ENCODE results near the gene MREG.

The MREG gene, protein sequence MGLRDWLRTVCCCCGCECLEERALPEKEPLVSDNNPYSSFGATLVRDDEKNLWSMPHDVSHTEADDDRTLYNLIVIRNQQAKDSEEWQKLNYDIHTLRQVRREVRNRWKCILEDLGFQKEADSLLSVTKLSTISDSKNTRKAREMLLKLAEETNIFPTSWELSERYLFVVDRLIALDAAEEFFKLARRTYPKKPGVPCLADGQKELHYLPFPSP

DNA sequence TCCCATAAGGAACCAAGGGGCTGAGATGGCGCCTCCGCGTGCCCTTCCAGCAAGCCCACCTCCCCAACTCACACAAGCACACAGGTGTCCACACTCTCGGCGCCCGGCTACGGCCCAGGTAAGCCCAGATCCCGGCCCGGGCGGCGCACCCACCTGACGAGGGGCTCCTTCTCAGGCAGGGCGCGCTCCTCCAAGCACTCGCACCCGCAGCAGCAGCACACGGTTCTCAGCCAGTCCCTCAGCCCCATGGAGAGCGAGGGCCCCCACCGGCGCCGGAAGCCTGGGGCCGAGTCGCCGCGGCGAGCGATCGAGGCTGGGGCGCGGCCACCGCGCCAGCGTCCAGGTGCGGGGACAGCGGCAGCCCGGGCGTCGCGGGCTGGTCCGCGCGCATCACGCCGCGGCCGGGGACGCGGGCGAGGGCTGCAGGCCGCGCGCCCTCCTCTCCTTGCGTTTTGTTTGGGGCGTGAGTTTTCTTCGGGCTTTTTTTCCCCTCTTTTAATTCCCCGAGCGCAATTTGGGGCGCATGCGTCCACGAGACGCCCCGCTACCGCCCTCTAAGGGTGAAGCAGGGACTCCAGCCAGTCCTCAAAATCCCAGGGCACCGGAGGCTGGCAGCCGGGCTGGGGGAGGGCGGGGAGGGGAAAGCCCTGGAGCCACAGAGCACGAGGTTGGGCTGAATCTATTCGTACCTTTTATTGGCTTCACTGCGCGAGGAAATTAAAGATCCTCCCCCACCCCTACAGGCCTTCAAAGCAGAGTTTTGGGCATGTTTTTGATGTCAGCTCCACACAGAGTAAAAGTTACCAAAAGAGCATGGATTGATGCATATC is at the start of gene MREG:
MREG (minus strand) TSS at position 472 of the 830 bp plus-strand sequence; CDS start at position 248, 224 bp downstream.
- DNase-seq, result peak; percentile 30

DNA sequence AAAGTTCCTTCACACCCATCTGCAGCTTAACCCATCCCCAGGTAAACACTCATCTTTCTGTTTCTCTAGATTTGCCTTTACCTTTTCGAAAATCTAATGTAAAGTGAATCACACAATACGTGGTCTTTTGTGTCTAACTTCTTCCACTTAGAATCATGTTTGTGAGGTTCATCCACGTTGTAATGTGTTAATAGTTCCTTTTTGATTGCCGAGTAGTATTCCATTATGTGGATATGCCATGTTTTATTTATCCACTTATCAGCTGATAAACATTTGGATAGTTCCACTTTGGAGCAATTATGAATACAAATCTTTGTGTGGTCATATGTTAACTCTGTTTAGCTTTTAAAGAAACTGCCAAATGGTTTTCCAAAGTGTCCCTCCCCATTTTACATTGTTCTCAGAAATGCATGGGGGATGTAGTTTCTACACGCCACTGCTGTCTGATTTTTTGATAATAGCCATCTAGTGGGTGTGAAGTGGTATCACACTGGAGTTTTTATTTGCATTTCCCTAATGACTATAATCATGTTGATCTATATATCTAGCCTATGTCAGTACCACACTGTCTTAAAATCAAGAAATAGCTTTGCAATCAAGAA is 46.0 kb upstream of the MREG start:
- no peak for DNase-seq

DNA sequence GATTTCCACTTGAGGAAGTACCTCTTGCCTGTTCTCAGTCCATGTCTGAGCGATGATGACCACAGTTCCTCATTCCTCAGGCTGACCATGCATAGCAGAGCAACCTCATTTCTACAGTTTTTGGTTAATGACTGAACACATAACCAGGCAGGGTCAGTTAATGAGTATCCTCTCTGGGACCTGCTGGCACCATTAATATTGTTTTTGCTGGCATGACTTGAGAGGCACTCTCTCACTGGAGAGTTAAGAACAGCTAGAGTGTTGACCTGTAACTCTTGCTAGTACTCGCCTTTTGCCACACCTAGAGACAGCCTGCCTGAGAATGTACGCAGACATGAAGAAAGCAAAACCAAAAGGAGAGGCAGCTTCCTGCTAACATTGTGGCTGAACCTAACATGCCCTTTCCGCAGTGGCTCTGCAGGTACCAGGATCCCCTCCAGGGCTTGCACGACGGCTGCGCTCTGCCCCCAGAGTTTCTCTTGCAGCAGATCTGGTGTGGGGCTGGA is 44.4 kb upstream of the MREG start:
- DNase-seq, result no peak

DNA sequence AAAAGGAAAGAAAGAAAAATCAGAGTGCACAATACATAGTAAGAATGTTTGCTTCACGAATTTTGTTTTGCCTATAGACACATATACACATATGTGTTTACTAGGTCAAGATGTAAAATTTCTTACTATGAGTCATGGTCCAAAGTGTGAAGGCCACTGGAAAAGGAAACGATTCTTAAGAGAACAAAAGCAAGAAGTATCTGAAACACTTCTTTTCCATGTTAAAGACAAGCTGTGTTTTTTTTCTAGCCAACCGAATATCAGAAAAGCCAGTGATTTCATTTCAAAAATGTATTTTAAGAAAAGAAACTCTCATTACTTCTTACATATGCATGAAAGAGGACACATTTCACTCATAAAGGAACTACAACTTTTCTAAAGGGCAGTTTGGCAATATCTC is 43.4 kb upstream of the MREG start:
- no peak for DNase-seq

DNA sequence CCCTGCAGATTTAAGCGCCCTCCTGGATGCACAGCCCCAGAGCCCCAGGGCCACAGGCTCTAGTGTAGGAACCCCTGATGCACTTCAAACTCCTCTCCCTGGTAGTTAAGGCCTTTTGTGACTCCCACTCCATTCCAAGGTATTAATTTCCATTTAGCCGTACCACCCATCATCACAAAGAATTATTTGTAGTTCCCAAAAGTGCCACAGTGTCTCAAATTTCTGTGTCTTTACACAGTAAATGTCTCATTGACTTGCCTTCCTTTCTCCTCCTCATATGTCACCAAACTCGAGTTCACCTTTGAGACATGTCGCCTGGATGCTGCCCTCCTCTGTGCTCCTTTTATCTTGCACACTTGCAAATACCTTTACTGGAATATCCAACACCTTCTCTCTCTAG is 42.3 kb upstream of the MREG start:
- no peak for DNase-seq

DNA sequence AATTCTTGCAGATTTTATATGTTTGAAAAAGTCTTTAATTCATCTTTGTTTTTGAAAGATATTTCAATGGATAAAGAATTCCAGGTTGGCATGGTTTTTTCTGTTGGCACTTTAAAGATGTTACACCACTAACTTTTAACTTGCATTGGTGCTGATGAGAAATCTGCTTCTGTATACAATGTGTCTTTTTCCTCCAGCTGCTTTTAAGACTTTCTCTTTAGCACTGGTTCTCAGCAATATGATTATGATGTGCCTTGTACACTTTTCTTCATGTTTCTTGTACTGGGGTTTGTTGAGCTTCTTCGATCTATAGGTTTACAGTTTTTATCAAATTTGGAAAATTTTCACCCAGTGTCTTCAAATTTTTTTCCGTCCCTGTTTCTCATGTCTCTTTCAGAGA is 39.1 kb upstream of the MREG start:
- no peak for DNase-seq

DNA sequence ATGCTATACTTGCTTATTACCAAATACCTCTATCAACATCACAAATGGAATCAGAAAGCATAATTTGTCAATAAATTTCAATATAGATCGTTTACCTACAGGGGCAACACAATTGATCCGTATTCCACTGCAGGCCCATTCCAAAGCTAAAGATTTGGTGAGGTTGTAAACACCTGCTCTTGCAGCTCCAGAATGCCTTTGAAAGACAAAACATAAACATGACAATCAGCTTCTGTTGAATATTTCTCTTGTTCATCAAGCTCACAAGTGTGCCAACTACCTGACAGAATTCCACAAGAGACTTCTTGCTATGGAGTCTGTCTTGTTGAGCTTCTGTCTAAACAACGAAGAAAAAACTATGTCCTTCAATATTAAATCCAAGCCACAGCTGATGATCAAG is 38.0 kb upstream of the MREG start:
- no peak for DNase-seq

DNA sequence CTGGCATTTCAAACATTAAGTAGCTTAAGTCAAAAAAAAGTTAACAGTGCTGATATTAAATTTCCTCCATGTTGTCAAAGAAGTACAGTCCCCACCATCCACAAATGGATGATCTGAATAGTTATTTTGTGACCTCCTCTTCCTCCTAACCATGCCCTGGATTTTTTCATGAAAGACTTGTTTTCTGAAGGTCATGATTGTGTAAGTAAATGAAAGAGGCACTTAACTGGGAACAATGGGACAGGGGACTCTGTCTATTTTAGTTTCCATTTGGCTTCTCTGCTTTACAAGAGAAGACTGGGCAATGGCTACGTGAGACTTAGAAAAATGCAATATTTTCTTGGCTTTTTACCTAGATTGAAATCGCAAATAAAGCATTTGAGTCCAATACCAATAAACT is 36.1 kb upstream of the MREG start:
- no peak for DNase-seq

DNA sequence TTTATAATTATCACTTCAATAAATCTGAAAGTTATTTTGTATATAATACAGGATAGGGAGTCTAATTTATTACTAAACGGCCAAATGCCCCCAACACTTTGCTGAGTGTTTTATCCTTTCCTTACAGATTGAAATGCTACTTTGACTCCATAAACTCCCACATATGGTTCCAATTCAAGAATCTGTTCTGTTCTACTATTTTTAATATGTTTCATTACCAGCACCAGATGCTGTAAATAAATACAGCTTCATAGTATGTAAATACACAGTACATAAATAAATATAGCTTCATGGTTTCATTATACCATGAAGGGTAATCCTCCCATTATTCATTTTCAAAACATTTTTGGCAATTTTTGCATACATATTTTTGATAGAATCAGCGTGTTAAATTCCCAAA is 34.0 kb upstream of the MREG start:
- DNase-seq, result no peak

DNA sequence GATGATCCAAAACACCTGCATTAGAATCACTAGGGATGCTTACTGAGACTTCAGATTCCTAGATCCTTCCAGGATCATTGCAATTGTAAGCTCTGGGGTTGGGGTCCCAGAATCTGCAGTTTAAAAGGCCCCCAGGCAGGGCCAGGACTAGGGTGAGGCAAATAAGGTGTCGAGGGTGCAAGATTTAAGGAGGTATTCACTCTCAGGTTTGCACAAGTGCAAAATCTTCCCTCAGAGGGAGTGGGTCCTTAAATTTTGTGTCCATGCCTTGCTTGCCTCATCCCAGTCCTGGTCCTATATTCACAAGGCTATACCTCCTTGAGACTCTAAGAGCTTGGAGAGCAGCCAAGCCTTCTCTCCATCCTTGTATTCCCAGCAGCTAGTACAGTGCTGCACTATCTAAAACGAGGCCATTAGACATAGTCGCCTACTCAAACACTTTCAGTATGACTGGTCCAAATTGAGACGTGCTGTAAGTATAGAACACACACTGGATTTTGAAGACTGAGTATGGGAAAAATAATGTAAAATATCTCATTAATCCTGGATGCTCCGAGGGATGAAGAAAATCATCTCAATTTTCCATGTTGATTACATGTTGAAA is 31.6 kb upstream of the MREG start:
- no peak for DNase-seq

DNA sequence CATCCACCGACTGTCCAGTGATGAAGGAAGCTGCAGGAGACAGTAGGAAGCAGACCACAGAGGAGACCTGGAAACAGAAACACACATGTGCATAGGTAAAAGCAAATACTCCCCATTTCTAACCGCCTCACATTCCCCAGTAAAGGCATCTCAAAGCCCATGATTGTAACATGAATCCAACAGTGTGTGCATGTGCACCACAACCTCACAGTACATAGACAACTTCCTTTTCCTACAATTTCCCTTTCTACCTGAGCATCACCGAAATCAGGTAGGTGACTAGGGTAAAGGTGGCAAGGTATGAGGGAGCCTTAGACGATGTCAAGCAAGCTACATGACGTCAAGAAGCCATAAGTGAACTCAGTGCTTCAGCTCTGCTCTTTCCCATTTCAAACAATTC is 30.6 kb upstream of the MREG start:
- no peak for DNase-seq

DNA sequence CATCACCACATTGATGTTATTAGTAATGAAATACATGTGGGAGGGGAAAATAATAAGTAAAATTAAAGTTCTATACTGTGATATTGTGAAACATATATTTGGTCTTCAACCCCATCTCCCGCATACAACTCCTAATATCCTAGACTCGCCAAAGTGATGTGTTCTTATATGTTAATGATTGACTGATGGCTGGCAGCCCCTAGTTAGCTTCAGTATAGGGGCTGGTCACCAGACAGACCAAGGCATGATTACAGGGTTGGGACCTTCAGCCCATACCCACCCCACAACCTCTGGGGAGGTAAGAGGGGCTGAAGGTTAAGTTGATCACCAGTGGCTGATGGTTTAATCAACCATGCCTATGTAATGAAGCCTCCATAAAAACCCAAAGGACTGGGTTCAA is 28.1 kb upstream of the MREG start:
- DNase-seq, result no peak

DNA sequence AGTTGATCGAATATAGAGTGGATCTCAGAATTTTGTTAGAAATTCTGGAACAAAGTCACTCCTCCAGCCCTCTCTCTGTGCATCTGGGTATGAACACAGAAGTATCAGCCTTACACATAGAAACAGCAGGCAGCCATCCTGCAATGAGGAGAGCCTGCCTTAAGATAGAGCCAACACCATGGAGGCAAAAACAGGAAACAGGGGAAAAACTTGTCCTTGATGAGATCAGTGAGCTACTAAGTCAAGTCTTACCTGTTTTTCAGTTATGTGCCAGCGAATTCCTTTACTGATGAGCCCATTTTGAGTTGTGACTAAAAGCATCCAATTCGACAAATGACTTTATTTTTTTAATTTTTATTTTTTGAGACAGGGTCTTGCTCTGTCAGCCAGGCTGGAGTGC is 26.6 kb upstream of the MREG start:
- no peak for DNase-seq

DNA sequence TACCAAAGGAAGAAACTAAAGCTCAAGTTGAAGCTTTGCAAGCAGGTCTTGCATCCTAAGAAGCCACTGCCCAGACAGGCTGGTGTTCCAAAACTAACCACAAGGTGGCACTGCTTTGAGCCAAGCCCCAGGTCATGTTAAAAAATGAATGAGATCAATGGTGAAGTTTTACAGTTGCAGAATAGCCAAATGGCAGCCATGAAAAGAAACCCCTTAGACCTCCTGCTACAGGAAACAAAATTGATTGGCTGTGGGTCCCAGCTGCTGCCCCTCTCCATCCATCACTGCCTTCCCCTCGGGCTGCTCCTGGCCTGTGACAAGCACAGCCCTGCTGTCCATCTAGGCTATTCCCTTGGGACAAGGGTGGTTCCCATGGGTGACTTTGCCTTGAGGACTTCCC is 20.7 kb upstream of the MREG start:
- DNase-seq, result peak; percentile 1

DNA sequence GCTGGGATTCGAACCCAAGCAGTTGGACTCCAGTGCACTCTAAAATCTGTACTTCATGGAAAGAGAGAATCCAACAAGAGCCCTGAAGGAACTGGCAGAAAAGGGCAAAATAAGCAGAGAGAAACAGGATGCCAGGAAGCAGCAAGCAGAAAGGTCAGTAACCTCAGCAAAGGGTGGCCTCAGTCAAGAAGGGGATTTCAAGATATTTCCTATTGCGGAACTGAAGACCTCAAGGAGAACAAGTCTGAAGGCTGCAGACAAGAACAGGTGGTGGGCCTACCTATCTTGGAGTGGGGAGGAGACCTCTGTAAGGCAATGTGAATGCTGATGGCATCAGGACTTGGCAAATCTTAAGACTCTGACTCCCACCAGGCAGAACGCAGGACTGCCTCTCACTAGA is 20.1 kb upstream of the MREG start:
- DNase-seq, result no peak

DNA sequence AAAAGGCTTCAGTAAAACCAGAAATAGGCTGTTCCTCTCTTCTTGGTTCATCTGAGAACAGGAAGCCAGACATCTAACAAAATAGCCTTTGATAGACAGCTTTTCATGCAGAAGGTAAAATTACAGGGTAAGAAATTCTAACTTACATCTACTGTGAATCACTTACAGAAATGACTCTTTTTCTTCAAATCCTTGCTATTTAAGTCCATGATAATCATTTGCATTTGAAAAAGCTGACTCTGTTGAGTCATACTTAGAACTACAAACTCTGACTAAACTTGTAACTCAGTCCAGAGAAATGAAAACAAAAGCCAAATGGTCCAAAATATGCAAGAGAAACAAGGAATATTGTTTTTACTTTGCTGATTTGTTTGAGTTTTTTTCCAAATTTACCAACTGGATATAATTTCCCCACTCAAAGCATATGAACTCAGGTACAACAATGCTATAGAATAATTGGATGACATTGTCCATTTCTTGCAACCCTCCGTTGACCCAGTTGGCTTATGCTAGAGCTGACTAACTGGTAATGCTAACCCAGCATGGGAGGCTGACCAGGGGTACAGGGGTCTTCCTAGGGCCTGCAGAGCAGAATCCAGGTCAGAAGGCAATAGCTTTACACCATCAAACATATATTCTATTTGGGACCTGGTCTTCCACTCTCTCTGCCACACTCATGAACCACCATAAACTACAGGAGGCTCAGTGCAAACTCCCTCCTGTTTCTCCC is 18.8 kb upstream of the MREG start:
- DNase-seq, result no peak

DNA sequence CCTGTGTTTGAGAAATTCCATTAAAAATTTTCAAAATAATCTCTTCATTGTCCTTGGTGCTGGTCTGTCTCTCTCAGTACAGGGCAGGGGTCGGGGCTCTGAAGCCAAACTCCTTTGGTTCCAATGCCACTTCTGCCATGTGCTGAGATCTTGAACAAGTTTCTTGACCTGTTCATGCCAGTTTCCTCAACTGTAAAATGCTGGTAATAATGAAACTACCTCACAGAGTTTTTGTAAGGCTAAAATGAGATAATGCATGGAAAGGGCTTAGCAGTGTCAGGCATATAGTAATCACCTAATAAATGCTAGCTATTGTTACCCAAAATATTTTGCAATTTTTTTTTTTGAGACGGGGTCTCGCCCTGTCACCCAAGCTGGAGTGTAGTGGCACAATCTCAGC is 16.9 kb upstream of the MREG start:
- DNase-seq, result no peak

DNA sequence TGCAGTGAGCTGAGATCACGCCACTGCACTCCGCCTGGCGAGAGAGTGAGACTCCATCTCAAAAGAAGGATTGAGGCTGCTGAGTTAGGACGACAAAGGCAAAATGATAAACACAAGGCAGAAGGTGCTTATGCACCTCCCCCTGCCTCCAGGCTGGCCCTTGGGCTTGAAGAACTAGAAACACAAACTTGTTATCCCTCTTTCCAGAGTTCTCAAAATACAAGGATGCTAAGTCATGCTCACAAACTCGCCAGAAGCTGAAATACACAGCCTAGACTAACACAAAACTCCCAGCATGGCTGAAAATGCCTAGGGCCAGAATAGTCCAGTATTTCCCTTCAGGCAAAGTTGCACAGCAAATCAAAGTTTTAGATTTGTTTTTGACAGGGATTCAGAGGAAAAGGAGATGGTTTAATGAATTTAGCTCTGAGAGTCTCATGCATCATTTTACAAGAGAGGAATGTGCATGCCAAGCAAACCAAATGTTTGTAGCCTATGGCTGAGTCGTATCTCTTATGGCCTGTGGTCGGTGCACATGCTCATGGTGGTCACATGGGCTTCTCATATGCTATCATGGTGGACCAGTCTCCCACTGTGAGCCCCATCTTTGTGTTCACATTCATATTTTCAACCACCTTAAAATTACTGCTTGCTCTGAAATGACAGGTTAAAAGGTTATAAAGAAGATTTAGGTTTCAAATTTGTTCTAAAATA is 16.2 kb upstream of the MREG start:
- no peak for DNase-seq

DNA sequence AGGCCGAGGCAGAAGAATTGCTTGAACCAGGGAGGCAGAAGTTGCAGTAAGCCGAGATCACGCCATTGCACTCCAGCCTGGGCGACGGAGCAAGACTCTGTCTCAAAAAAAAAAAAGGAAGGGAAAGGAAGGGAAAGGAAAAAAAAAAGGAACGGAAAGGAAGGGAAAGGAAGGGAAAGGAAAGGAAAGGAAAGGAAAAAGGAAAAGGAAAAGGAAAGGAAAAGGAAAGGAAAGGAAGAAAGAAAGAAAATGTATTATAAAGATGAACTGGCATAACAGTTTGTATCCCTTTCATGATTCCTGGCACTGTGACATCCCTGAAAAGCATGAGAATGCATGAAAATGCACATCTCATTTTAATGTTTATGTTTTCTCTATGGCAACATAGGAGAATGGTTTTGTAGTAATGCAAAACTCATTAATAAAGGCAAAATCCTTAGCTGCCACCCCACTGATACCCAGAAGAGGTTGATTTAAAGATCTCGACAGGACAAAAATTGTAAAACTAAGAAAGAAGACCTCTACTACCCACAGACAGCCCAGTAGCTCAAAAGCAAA is 11.5 kb upstream of the MREG start:
- no peak for DNase-seq

DNA sequence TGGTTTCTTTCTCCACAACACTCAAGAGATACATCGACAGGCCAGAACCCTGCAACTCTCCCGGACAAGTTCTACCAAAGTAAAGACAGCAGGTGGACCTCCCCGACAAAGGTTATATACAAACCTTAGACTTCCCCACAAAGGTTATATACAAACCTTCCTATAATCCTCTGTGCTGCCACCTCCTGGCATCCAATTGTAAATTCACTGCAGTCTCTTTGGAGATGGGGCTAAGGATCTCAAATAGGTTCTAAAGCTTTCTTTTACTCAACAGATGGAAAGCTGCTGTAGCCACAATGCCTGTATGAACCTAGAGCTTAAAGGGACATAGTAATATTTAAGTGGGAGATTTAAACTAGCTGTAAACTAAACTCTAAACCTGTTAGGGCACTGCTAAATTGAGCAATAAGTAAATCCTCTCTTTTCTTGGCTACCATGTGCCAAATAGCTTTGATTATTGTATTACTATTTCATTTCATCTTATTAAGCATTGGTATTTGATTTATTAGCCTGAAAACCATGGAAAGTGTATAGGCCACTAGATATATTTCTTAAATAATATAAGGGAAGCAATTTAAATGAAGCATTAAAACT is 9.8 kb upstream of the MREG start:
- no peak for DNase-seq

DNA sequence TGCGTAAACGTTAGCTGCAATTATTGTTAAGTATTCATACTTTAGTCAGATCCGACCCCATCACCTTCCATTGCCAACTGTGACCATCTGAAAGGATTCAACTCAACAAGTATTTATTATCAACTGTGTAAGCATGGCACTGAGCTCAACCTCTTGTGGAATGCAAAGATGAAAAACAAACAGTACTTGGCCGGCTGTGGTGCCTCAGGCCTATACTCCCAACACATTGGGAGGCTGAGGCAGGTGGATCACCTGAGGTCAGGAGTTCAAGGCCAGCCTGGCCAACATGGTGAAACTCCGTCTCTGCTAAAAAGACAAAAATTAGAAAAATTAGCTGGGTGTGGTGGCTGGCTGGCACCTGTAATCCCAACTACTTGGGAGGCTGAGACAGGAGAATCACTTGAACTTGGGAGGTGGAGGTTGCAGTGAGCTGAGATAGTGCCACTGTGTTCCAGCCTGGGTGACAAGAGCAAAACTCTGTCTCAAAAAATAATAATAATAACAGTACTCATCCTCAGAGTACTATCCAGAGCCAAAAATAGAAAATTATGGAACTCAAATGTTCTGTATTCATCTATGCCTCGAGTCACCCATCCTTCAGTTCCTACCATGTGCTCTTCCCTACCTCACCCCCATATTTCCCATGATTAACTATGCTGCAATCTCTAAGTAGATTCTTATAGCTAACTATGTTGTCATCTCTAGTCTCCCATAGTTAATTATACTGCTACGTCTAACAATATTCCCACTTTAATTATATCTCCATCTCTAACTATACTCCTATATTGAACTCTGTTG is 8.6 kb upstream of the MREG start:
- no peak for DNase-seq

Data from NCI-H1436 treated with DMSO at 0.1 percent for 48 hours (cell line).